Gastroesophageal sphincter (tissue), 4 donors: ENCODE measurements around the gene MXRA7. TPM values are rescaled to one million over a fixed set of nuclear protein-coding genes. Genes with fewer than 3 reads are reported as not detected.

Experiments
- ATAC-seq: fragments of 150-250 bp; one replicate; pipeline ENCODE4 v1.9.1; 2016; ENCODE audit warnings: mild to moderate bottlenecking, moderate library complexity
- H3K27ac ChIP-seq, 4 donors: fragments of 200-600 bp; sonication (generic) in 3 of 4; 1 replicate in 3 of 4; 2 replicates in 1 of 4; pipeline ENCODE4 v1.5.1; 2016 to 2019
- H3K27me3 ChIP-seq: fragments of 200-600 bp; sonication (generic); one replicate; pipeline ENCODE4 v1.5.1; 2019
- H3K36me3 ChIP-seq, 2 donors: fragments of 200-600 bp; sonication (generic); one replicate each; pipeline ENCODE4 v1.5.1; 2019; ENCODE audit warnings: control low read depth in 1 of 2
- H3K4me1 ChIP-seq, 3 donors: fragments of 200-600 bp; sonication (generic); 1 replicate in 2 of 3; 2 replicates in 1 of 3; pipeline ENCODE4 v1.5.1; 2016 to 2019; ENCODE audit warnings: control low read depth in 2 of 3
- H3K4me3 ChIP-seq, 2 donors: fragments of 200-600 bp; sonication (generic); one replicate each; pipeline ENCODE4 v1.5.1; 2019; ENCODE audit warnings: mild to moderate bottlenecking in 1 of 2, moderate library complexity in 1 of 2
- H3K9me3 ChIP-seq, 3 donors: fragments of 200-600 bp; sonication (generic); one replicate each; pipeline ENCODE4 v1.5.1; 2017 to 2019; ENCODE audit warnings: control low read depth in 2 of 3
- CTCF ChIP-seq, 4 experiments: fragments of 200-600 bp in 2 of 4; fragments of 450-650 bp in 2 of 4; sonication (generic) in 1 of 4; IDR thresholded peaks; one replicate each; pipeline ENCODE4 v1.5.1; 2017 to 2019; ENCODE audit warnings: antibody characterized with exemption in 4 of 4, mild to moderate bottlenecking in 2 of 4, moderate library complexity in 2 of 4
- EP300 ChIP-seq: sonication (generic); formaldehyde crosslinking; IDR thresholded peaks from one replicate; pipeline ENCODE4 v1.6.1; 2017; ENCODE audit warnings: antibody characterized with exemption, mild to moderate bottlenecking
- POLR2A ChIP-seq, 2 donors: fragments of 450-650 bp; IDR thresholded peaks; one replicate each; pipeline ENCODE4 v1.6.1; 2017; ENCODE audit warnings: antibody characterized with exemption in 2 of 2, mild to moderate bottlenecking in 2 of 2, moderate library complexity in 1 of 2
- POLR2AphosphoS5 ChIP-seq: sonication (generic); formaldehyde crosslinking; IDR thresholded peaks from one replicate; pipeline ENCODE4 v1.6.1; 2017; ENCODE audit warnings: antibody characterized with exemption
- WGBS, 2 donors: methylation state at CpG; one replicate each; pipeline ENCODE4 v1.1.5; 2018; ENCODE audit warnings: low coverage in 1 of 2; 5-methylcytosine and 5-hydroxymethylcytosine counted together
- total RNA-seq, 4 donors: library from RNA; depleted of rRNA; stranded (reverse); fragments of >200 nt; gene quantifications; one replicate each; pipeline ENCODE4 v1.1.0, GENCODE V29; 2016

MXRA7 gene
- total RNA-seq, 4 donors from 2014 or later = 333 to 451 (median 412) TPM

GRCh38 chr17:76672270-76672851, 38.4 kb downstream of the MXRA7 start:
- peaks cover 2 to 22% (median 4%) of the 10 kb centered on the region in 3 donors for H3K4me1 ChIP-seq
- H3K36me3 ChIP-seq = peaks cover 0 to 37% of the 10 kb centered on the region in 2 donors
- peak overlapping the region; percentile 83 to 86 (median 85) for H3K27ac ChIP-seq
- H3K9me3 ChIP-seq = no peaks in the 10 kb centered on the region
- peak overlapping the region; percentile 58 to 85 for H3K4me3 ChIP-seq
- no peaks in the 10 kb centered on the region for H3K27me3 ChIP-seq
- TF ChIP-seq CTCF (IDR thresholded peaks at IDR 0.05) (no peak), POLR2AphosphoS5 (no peak), POLR2A (IDR thresholded peaks at IDR 0.05) (no peak), EP300 (no peak)
- no peak for ATAC-seq
- WGBS, 2 donors = 39 to 48% methylated on average over 10 to 13 of the region's 13 CpGs

GRCh38 chr17:76671912-76672262, 38.9 kb downstream of the MXRA7 start:
- peaks cover 2 to 22% (median 4%) of the 10 kb centered on the region in 3 donors for H3K4me1 ChIP-seq
- H3K27ac ChIP-seq = peak overlapping the region; percentile 83 to 86 (median 85)
- peak overlapping the region; percentile 58 to 85 for H3K4me3 ChIP-seq
- peaks cover 0 to 33% of the 10 kb centered on the region in 2 donors for H3K36me3 ChIP-seq
- 0% methylated on average over 9 to 12 of the region's 19 CpGs for WGBS, 2 donors
- ATAC-seq = peak; percentile 13
- H3K9me3 ChIP-seq = no peaks in the 10 kb centered on the region
- TF ChIP-seq POLR2AphosphoS5 = no peak
- TF ChIP-seq CTCF (IDR thresholded peaks at IDR 0.05) = peak in 2 of 4 experiments; percentile 52 to 62
- TF ChIP-seq POLR2A (IDR thresholded peaks at IDR 0.05) = peak in 1 of 2 donors; percentile 37
- TF ChIP-seq EP300 = no peak
- H3K27me3 ChIP-seq = no peaks in the 10 kb centered on the region

DNA sequence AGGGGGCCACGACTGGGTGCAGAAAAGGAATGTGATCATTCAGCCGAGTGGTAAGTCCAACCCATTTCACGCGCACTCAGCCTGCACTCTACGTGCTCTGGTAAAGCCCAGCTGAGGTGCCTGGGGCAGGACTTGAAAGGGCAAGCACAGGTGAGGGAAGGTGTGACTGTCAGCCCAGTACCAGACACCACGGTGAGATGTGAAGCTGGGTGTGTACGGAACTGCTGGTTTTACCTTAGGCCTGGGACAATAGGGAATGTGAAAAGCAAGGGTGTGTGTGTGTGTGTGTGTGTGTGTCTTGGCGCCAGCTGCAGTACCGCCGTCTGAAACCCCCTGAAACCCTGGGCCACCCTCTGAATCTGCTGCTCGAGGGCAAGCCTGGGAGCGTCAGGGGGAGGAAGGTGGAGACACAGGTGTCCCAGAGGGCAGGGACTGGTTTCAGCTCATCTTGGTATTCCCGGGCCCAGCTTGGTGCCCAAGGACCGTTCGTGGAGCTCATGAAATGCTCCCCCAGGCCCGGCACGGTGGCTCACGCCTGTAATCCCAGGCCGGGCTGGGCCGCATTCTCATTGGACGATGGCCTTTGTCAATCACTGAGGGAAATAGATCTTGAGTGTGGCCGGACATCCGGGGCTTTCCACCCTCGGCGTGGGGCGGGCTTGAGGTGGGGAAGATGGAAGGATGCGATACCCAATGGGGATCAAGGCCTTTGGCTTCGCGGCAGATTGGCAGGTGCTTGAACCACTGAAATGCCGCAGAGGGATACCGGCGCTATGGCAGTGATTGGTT, 39.4 kb downstream of the MXRA7 start:
- H3K36me3 ChIP-seq = peaks cover 0 to 27% of the 10 kb centered on the region in 2 donors
- 15 to 44% methylated on average over 4 of the region's 32 CpGs for WGBS, 2 donors
- peak overlapping the region in 3 of 4 donors; percentile 83 to 87 (median 86) for H3K27ac ChIP-seq
- H3K9me3 ChIP-seq = no peaks in the 10 kb centered on the region
- H3K4me3 ChIP-seq = peak overlapping the region; percentile 58 to 85
- peaks cover 2 to 22% (median 4%) of the 10 kb centered on the region in 3 donors for H3K4me1 ChIP-seq
- peak; percentile 100 for ATAC-seq
- TF ChIP-seq EP300 (no peak), CTCF (IDR thresholded peaks at IDR 0.05) (no peak), POLR2A (IDR thresholded peaks at IDR 0.05) (peak; percentile 19 to 37), POLR2AphosphoS5 (no peak)
- H3K27me3 ChIP-seq = no peaks in the 10 kb centered on the region

GRCh38 chr17:76670718-76671122, 40.0 kb downstream of the MXRA7 start:
- Histone ChIP-seq H3K9me3 (no peaks in the 10 kb centered on the region), H3K4me1 (peaks cover 2 to 22% (median 4%) of the 10 kb centered on the region in 3 donors), H3K27me3 (no peaks in the 10 kb centered on the region), H3K27ac (peak overlapping the region in 3 of 4 donors; percentile 83 to 87 (median 86)), H3K4me3 (no peak overlapping the region), H3K36me3 (peaks cover 0 to 21% of the 10 kb centered on the region in 2 donors)
- no peak for TF ChIP-seq CTCF (IDR thresholded peaks at IDR 0.05)
- TF ChIP-seq POLR2A (IDR thresholded peaks at IDR 0.05) = no peak
- no peak for TF ChIP-seq POLR2AphosphoS5
- no peak for TF ChIP-seq EP300
- 60% methylated on average over 7 of the region's 9 CpGs; no CpG with 5 or more reads in 1 of the 2 donors for WGBS, 2 donors
- ATAC-seq = no peak
